Neural cell (in vitro differentiated cells): ENCODE results near the gene SYMPK. TPM values are rescaled to one million over a fixed set of nuclear protein-coding genes. Genes with fewer than 3 reads are reported as not detected.
"Not testable (repeated sequence)": the region's sequence is repeated elsewhere in the genome, so short reads cannot be mapped to it uniquely, and the experiment has no call there.

Source experiments
- H2AFZ ChIP-seq: fragments of 200-600, 300-800 bp; sonication (generic), shearing (Covaris generic); 2 replicates; pipeline ENCODE4 v1.6.0; 2014; ENCODE audit warnings: low read depth, mild to moderate bottlenecking, antibody characterized with exemption, low read length, moderate library complexity
- H3F3A ChIP-seq: fragments of 200-600 bp; shearing (Covaris generic); 2 replicates; pipeline ENCODE4 v1.6.1; 2016; ENCODE audit warnings: mild to moderate bottlenecking, moderate library complexity, mixed read lengths, antibody characterized with exemption, low read length; ENCODE audit not compliant: insufficient read depth, poor library complexity, severe bottlenecking
- H3K27ac ChIP-seq: fragments of 200-600, 300-800 bp; sonication (generic), shearing (Covaris generic); 2 replicates; pipeline ENCODE4 v1.5.1; 2014; ENCODE audit warnings: mild to moderate bottlenecking, low read length, moderate library complexity
- H3K27me3 ChIP-seq: fragments of 300-800, 200-600 bp; sonication (generic), shearing (Covaris generic); 2 replicates; pipeline ENCODE4 v1.6.0; 2014; ENCODE audit warnings: mild to moderate bottlenecking, low read depth, low read length, moderate library complexity; ENCODE audit not compliant: insufficient read depth
- H3K36me3 ChIP-seq: fragments of 300-800, 200-600 bp; sonication (generic), shearing (Covaris generic); 2 replicates; pipeline ENCODE4 v1.5.1; 2014; ENCODE audit warnings: mild to moderate bottlenecking, antibody characterized with exemption, low read length, moderate library complexity; ENCODE audit not compliant: insufficient read depth
- H3K4me2 ChIP-seq: fragments of 300-800, 200-600 bp; sonication (generic), shearing (Covaris generic); 2 replicates; pipeline ENCODE4 v1.6.0; 2014; ENCODE audit warnings: mild to moderate bottlenecking, low read length
- H3K4me3 ChIP-seq: fragments of 300-800, 200-600 bp; sonication (generic), shearing (Covaris generic); 2 replicates; pipeline ENCODE4 v1.5.1; 2014; ENCODE audit warnings: mild to moderate bottlenecking, low read length, moderate library complexity
- H3K79me2 ChIP-seq: fragments of 200-600 bp; shearing (Covaris generic); replicated peaks from 2 replicates; pipeline ENCODE4 v1.6.0; 2014; ENCODE audit warnings: mild to moderate bottlenecking, low read length, moderate library complexity; ENCODE audit not compliant: insufficient read depth
- H3K9ac ChIP-seq: fragments of 300-800, 200-600 bp; sonication (generic), shearing (Covaris generic); 2 replicates; pipeline ENCODE4 v1.6.1; 2016; ENCODE audit warnings: mild to moderate bottlenecking, low read length, mixed read lengths
- H3K9me2 ChIP-seq: fragments of 200-600 bp; shearing (Covaris generic); 2 replicates; pipeline ENCODE4 v1.6.1; 2016; ENCODE audit warnings: mild to moderate bottlenecking, low read length, mixed read lengths; ENCODE audit not compliant: insufficient read depth
- H3K9me3 ChIP-seq: fragments of 200-600, 300-800 bp; sonication (generic), shearing (Covaris generic); 2 replicates; pipeline ENCODE4 v1.6.1; 2016; ENCODE audit warnings: mild to moderate bottlenecking, mixed run types, low read length, moderate library complexity, mixed read lengths
- H4K20me1 ChIP-seq: fragments of 200-600 bp; shearing (Covaris generic); 2 replicates; pipeline ENCODE4 v1.6.1; 2016; ENCODE audit warnings: mild to moderate bottlenecking, mixed run types; ENCODE audit not compliant: insufficient read depth
- CTCF ChIP-seq: fragments of 450-650 bp; IDR thresholded peaks from 2 replicates; pipeline ENCODE4 v1.5.1; 2014; ENCODE audit warnings: antibody characterized with exemption, mild to moderate bottlenecking, moderate library complexity; ENCODE audit not compliant: poor library complexity, severe bottlenecking
- EP300 ChIP-seq: fragments of 450-650 bp; conservative IDR thresholded peaks from 2 replicates; pipeline ENCODE4 v1.6.1; 2014; ENCODE audit warnings: antibody characterized with exemption, mild to moderate bottlenecking, moderate library complexity; ENCODE audit not compliant: poor library complexity, severe bottlenecking
- EZH2 ChIP-seq: fragments of 200-600, 300-800 bp; shearing (Covaris generic), sonication (generic); IDR thresholded peaks from 2 replicates; pipeline ENCODE4 v1.6.1; 2014; ENCODE audit warnings: antibody characterized with exemption, low read length, borderline replicate concordance, mild to moderate bottlenecking; ENCODE audit not compliant: insufficient read depth, poor library complexity, severe bottlenecking
- MXI1 ChIP-seq: fragments of 450-650 bp; conservative IDR thresholded peaks from 2 replicates; pipeline ENCODE4 v1.6.1; 2014; ENCODE audit warnings: antibody characterized with exemption, mild to moderate bottlenecking; ENCODE audit not compliant: poor library complexity, severe bottlenecking
- POLR2AphosphoS5 ChIP-seq: IDR thresholded peaks from 2 replicates; pipeline ENCODE4 v1.6.1; 2012
- RAD21 ChIP-seq: fragments of 450-650 bp; conservative IDR thresholded peaks from 2 replicates; pipeline ENCODE4 v1.6.1; 2014; ENCODE audit warnings: antibody characterized with exemption, mild to moderate bottlenecking, moderate library complexity
- REST ChIP-seq: IDR thresholded peaks from 2 replicates; pipeline ENCODE4 v1.6.1; 2012; ENCODE audit warnings: borderline replicate concordance
- SMC3 ChIP-seq: fragments of 450-650 bp; conservative IDR thresholded peaks from 2 replicates; pipeline ENCODE4 v1.6.1; 2014; ENCODE audit warnings: antibody characterized with exemption, mild to moderate bottlenecking, moderate library complexity; ENCODE audit not compliant: poor library complexity
- TAF1 ChIP-seq: IDR thresholded peaks from 2 replicates; pipeline ENCODE4 v1.6.1; 2012; ENCODE audit warnings: low read depth
- polyA plus RNA-seq: library from polyadenylated mRNA; depleted of rRNA; stranded (reverse); fragments of >200 nt; gene quantifications from 2 replicates; pipeline ENCODE4 v1.2.3, GENCODE V29; 2014

The SYMPK gene
- polyA plus RNA-seq, 1 donor from 2014 or later = 22.2 TPM

GRCh38 chr19:45872095-45872919, 9.4 kb upstream of the SYMPK start:
- no peak overlapping the region for H3K9ac ChIP-seq
- H3K36me3 ChIP-seq = no peaks in the 10 kb centered on the region
- no peak overlapping the region for H3K27ac ChIP-seq
- no peak for TF ChIP-seq MXI1
- no peak for TF ChIP-seq EP300
- no peak for TF ChIP-seq RAD21
- no peak for TF ChIP-seq EZH2
- TF ChIP-seq CTCF = no peak
- no peak for TF ChIP-seq POLR2AphosphoS5
- no peak for TF ChIP-seq TAF1
- no peak for TF ChIP-seq REST
- TF ChIP-seq SMC3 = no peak
- no peaks in the 10 kb centered on the region for H3K79me2 ChIP-seq
- no peaks in the 10 kb centered on the region for H4K20me1 ChIP-seq
- no peak overlapping the region for H2AFZ ChIP-seq
- no peak overlapping the region for H3K4me2 ChIP-seq
- no peak overlapping the region for H3K4me3 ChIP-seq
- no peaks in the 10 kb centered on the region for H3F3A ChIP-seq
- no peaks in the 10 kb centered on the region for H3K9me2 ChIP-seq
- no peaks in the 10 kb centered on the region for H3K9me3 ChIP-seq
- H3K27me3 ChIP-seq = no peaks in the 10 kb centered on the region

- H2AFZ ChIP-seq = no peak overlapping the region
- H3K36me3 ChIP-seq = no peaks in the 10 kb centered on the region
- H3K27me3 ChIP-seq = peaks cover 9% of the 10 kb centered on the region
- no peak overlapping the region for H3K9ac ChIP-seq
- H3K9me2 ChIP-seq = no peaks in the 10 kb centered on the region
- no peak overlapping the region for H3K27ac ChIP-seq
- no peak overlapping the region for H3K4me2 ChIP-seq
- no peaks in the 10 kb centered on the region for H3F3A ChIP-seq
- TF ChIP-seq EP300 (no peak), TAF1 (no peak), SMC3 (no peak), CTCF (no peak), MXI1 (no peak), REST (no peak), EZH2 (no peak)
- H4K20me1 ChIP-seq = no peaks in the 10 kb centered on the region
- H3K9me3 ChIP-seq = no peaks in the 10 kb centered on the region
- no peak overlapping the region for H3K4me3 ChIP-seq
- H3K79me2 ChIP-seq = no peaks in the 10 kb centered on the region
Observed at GRCh38 chr19:45870798-45871197, 7.9 kb upstream of the SYMPK start.

GRCh38 chr19:45867241-45867640, 4.3 kb upstream of the SYMPK start:
- not testable (repeated sequence) for H3K4me3 ChIP-seq, H3K9me3 ChIP-seq, H4K20me1 ChIP-seq, H3K36me3 ChIP-seq, H3K9ac ChIP-seq, H3K4me2 ChIP-seq, H3K27ac ChIP-seq, H3K9me2 ChIP-seq, H2AFZ ChIP-seq, H3K79me2 ChIP-seq, H3F3A ChIP-seq
- H3K27me3 ChIP-seq = peaks cover 35% of the 10 kb centered on the region
